K562 (cell line): Measurements from ENCODE around the gene MACROD2. TPM values are rescaled to one million over a fixed set of nuclear protein-coding genes. Genes with fewer than 3 reads are reported as not detected.

Experiments
- ATAC-seq: fragments of 200-7000 bp; cut with Tn5 transposase; 3 replicates; pipeline ENCODE4 v1.9.1; 2020; ENCODE audit warnings: moderate library complexity
- BruUV-seq: library from RNA; stranded (reverse); fragments of 400-500 nt; replicated peaks from 2 replicates; lab custom pipeline; 2021; lab: Mats Ljungman, UMichigan
- CTCF ChIA-PET: fragments of 300-600 bp; formaldehyde crosslinking; extraction: SDS; loops from one replicate; lab custom pipeline; 2021; ENCODE audit warnings: low intra/inter-chr PET ratio; lab: Yijun Ruan, JAX
- POLR2A ChIA-PET: fragments of 300-600, 350-650 bp; sonication (Branson Sonifier 250); formaldehyde crosslinking; extraction: SDS; loops from one replicate; lab custom pipeline; 2021; ENCODE audit warnings: antibody characterized with exemption, inconsistent platforms; lab: Yijun Ruan, JAX
- DNase-seq, 4 experiments: peaks; one replicate each; pipeline versions ENCODE4 v3.0.0 to v3.0.0-alpha.2; 2011 to 2018; ENCODE audit warnings: low spot score in 3 of 4, mixed read lengths in 3 of 4; ENCODE audit errors: extremely low read depth in 1 of 4
- FAIRE-seq: peaks from 2 replicates; lab custom pipeline; 2011; peaks lifted over from hg19 to GRCh38; lab: Jason Lieb, UNC
- H2AFZ ChIP-seq: 2 replicates; pipeline ENCODE4 v1.6.0; 2011; ENCODE audit warnings: low read depth, low read length, control low read depth, inconsistent platforms
- H3K27ac ChIP-seq: fragments of 200-600 bp; 3 replicates; pipeline ENCODE4 v1.8.0; 2011; ENCODE audit warnings: low read depth, mild to moderate bottlenecking, control low read depth, inconsistent platforms, low read length, moderate library complexity, mixed read lengths; ENCODE audit errors: extremely low read depth
- H3K27me3 ChIP-seq, 2 experiments: fragments of 300-600 bp in 1 of 2; 2 replicates in 1 of 2; 3 replicates in 1 of 2; pipeline versions ENCODE4 v1.6.0 to v1.8.0; 2011; ENCODE audit warnings: inconsistent platforms in 2 of 2, low read length in 2 of 2, mild to moderate bottlenecking in 1 of 2, mixed read lengths in 1 of 2, moderate library complexity in 1 of 2; ENCODE audit not compliant: control insufficient read depth in 2 of 2, insufficient read depth in 2 of 2
- H3K36me3 ChIP-seq: fragments of 300-600 bp; 3 replicates; pipeline ENCODE4 v1.8.0; 2011; ENCODE audit warnings: mild to moderate bottlenecking, low read length, inconsistent platforms; ENCODE audit not compliant: control insufficient read depth, insufficient read depth
- H3K4me1 ChIP-seq, 2 experiments: fragments of 200-600 bp in 1 of 2; replicated peaks in 1 of 2; 2 replicates in 1 of 2; 3 replicates in 1 of 2; pipeline versions ENCODE4 v1.5.1 to v1.8.0; 2011; ENCODE audit warnings: inconsistent platforms in 2 of 2, low read length in 2 of 2, mild to moderate bottlenecking in 1 of 2, mixed read lengths in 1 of 2, moderate library complexity in 1 of 2; ENCODE audit not compliant: control insufficient read depth in 2 of 2, insufficient read depth in 2 of 2
- H3K4me2 ChIP-seq: 2 replicates; pipeline ENCODE4 v1.6.1; 2011; ENCODE audit warnings: low read length, control low read depth, inconsistent platforms, mixed read lengths; ENCODE audit not compliant: insufficient read depth
- H3K4me3 ChIP-seq: fragments of 200-600 bp; sonication (generic), shearing (Covaris generic); 2 replicates; pipeline ENCODE4 v1.5.1; 2016; ENCODE audit warnings: control low read depth, inconsistent platforms
- H3K79me2 ChIP-seq: fragments of 200-600 bp; 3 replicates; pipeline ENCODE4 v1.8.0; 2011; ENCODE audit warnings: low read length, inconsistent platforms; ENCODE audit not compliant: control insufficient read depth, insufficient read depth
- H3K9ac ChIP-seq, 2 experiments: 2 replicates each; pipeline versions ENCODE4 v1.6.0 to v1.6.1; 2011; ENCODE audit warnings: low read depth in 2 of 2, low read length in 2 of 2, control low read depth in 1 of 2, inconsistent platforms in 1 of 2, mild to moderate bottlenecking in 1 of 2, mixed read lengths in 1 of 2; ENCODE audit not compliant: insufficient read depth in 1 of 2
- H3K9me1 ChIP-seq: one replicate; pipeline ENCODE4 v1.6.0; 2011; ENCODE audit warnings: inconsistent platforms, mild to moderate bottlenecking, low read length, moderate library complexity; ENCODE audit not compliant: control insufficient read depth, insufficient read depth
- H3K9me3 ChIP-seq: replicated peaks from 2 replicates; pipeline ENCODE4 v1.5.1; 2011; ENCODE audit warnings: low read depth, low read length, inconsistent platforms; ENCODE audit not compliant: control insufficient read depth, insufficient read depth
- H4K20me1 ChIP-seq: replicated peaks from 2 replicates; pipeline ENCODE4 v1.6.1; 2011; ENCODE audit warnings: low read length, inconsistent platforms, mixed read lengths; ENCODE audit not compliant: control insufficient read depth, insufficient read depth
- BACH1 ChIP-seq: fragments of 200-800 bp; sonication (Bioruptor generic); IDR thresholded peaks from 2 replicates; pipeline ENCODE4 v1.6.1; 2016; ENCODE audit warnings: missing genetic modification characterization, missing compliant biosample characterization
- BRD4 ChIP-seq: fragments of 200-600 bp; sonication (generic); IDR thresholded peaks from 2 replicates; pipeline ENCODE4 v1.6.1; 2017; ENCODE audit warnings: inconsistent platforms
- ETV1 ChIP-seq: fragments of 450-650 bp; conservative IDR thresholded peaks from 2 replicates; pipeline ENCODE4 v1.6.1; 2016; ENCODE audit warnings: missing genetic modification characterization, control low read depth, low read depth, missing compliant biosample characterization
- HINFP ChIP-seq: fragments of 450-650 bp; conservative IDR thresholded peaks from 2 replicates; pipeline ENCODE4 v1.6.1; 2016; ENCODE audit warnings: missing genetic modification characterization, low read depth, mild to moderate bottlenecking, control low read depth, missing compliant biosample characterization
- MYBL2 ChIP-seq, 2 experiments: fragments of 450-650 bp in 1 of 2; sonication (generic) in 1 of 2; formaldehyde crosslinking in 1 of 2; IDR thresholded peaks; 2 replicates each; pipeline versions ENCODE4 v1.6.1 to v1.8.1; 2017 to 2022; ENCODE audit warnings: borderline replicate concordance in 1 of 2, inconsistent platforms in 1 of 2, low read depth in 1 of 2, mild to moderate bottlenecking in 1 of 2, missing genetic modification reagents in 1 of 2, moderate library complexity in 1 of 2
- NEUROD1 ChIP-seq: fragments of 150-350 bp; IDR thresholded peaks from 2 replicates; pipeline ENCODE4 v1.6.1; 2014; ENCODE audit warnings: borderline replicate concordance, low read length, low read depth; ENCODE audit not compliant: partially characterized antibody
- NFXL1 ChIP-seq: fragments of 450-650 bp; formaldehyde crosslinking; IDR thresholded peaks from 2 replicates; pipeline ENCODE4 v1.4.0; 2021; ENCODE audit warnings: mild to moderate bottlenecking
- NR3C1 ChIP-seq: sonication (generic); formaldehyde crosslinking; IDR thresholded peaks from 2 replicates; pipeline ENCODE4 v1.8.1; 2022; ENCODE audit warnings: missing genetic modification reagents
- RBM22 ChIP-seq: fragments of 200-400 bp; formaldehyde crosslinking; IDR thresholded peaks from 2 replicates; pipeline ENCODE4 v1.6.1; 2018; ENCODE audit warnings: low read length, low read depth; ENCODE audit not compliant: poor library complexity, severe bottlenecking
- TAF1 ChIP-seq: IDR thresholded peaks from 2 replicates; pipeline ENCODE4 v1.6.1; 2011; ENCODE audit warnings: mild to moderate bottlenecking, low read length, moderate library complexity; ENCODE audit not compliant: insufficient read depth, control insufficient read depth, severe bottlenecking; ENCODE audit errors: extremely low read depth
- ZFP91 ChIP-seq: sonication (generic); formaldehyde crosslinking; IDR thresholded peaks from 2 replicates; pipeline ENCODE4 v1.8.0; 2022; ENCODE audit warnings: mild to moderate bottlenecking, missing genetic modification reagents
- ZNF133 ChIP-seq: fragments of 250-450 bp; sonication (Bioruptor Pico); IDR thresholded peaks from 2 replicates; pipeline ENCODE4 v1.4.0; 2020; ENCODE audit warnings: mild to moderate bottlenecking
- WGBS: fragments of 100-300 bp; shearing (Covaris generic); methylation state at CpG from one replicate; pipeline ENCODE4 v1.1.6; 2016; ENCODE audit warnings: low coverage, mixed read lengths; ENCODE audit not compliant: insufficient coverage; ENCODE audit errors: missing lambda C conversion rate; 5-methylcytosine and 5-hydroxymethylcytosine counted together
- in situ Hi-C: fragments of 300-500 bp; cut with MboI; formaldehyde crosslinking; loops from 4 replicates; pipeline ENCODE4 v1.15.0; 2018; ENCODE audit warnings: inconsistent platforms, mixed read lengths
- intact Hi-C: fragments of 100-400 bp; cut with micrococcal nuclease; formaldehyde crosslinking; loops from 2 replicates; pipeline ENCODE4 v1.14.2; 2022
- polyA plus RNA-seq, 8 experiments: library from polyadenylated mRNA; depleted of rRNA in 4 of 8; stranded (reverse) in 5 of 8; unstranded in 3 of 8; fragments of >200 nt; fragmentation: Nextera tagmentation in 2 of 8; fragmentation: Illumina TruSeq in 1 of 8; extraction: Ambion mirVana in 2 of 8; extraction: Trizol in 1 of 8; gene quantifications; 2 replicates each; pipeline versions ENCODE4 v1.2.1 to v1.2.3, GENCODE V29; 2011 to 2014; ENCODE audit warnings: inconsistent platforms in 1 of 8, missing spikeins in 1 of 8
- total RNA-seq, 7 experiments: library from RNA; depleted of rRNA in 6 of 7; stranded (reverse); fragments of >200 nt in 6 of 7; fragmentation: Illumina TruSeq in 2 of 7; extraction: Trizol in 2 of 7; gene quantifications; 2 replicates each; pipeline versions ENCODE4 v1.2.1 to v1.2.3, GENCODE V29; 2011 to 2021; ENCODE audit warnings: low replicate concordance in 1 of 7
- TF ChIP-seq, protein P1 (sequence below): fragments of 250-450 bp; sonication (Bioruptor Pico); IDR thresholded peaks from 2 replicates; pipeline ENCODE4 v1.4.0; 2020; ENCODE audit warnings: borderline replicate concordance
- TF ChIP-seq, protein P2 (sequence below): fragments of 250-450 bp; sonication (Bioruptor Pico); IDR thresholded peaks from 2 replicates; pipeline ENCODE4 v1.4.0; 2020; ENCODE audit warnings: mild to moderate bottlenecking, moderate library complexity

MACROD2 gene
- total and polyA plus RNA-seq, 9 of the 15 experiments (the other 6 are each of a cell fraction or from before 2014, with no cell fraction given) = not detected

DNA sequence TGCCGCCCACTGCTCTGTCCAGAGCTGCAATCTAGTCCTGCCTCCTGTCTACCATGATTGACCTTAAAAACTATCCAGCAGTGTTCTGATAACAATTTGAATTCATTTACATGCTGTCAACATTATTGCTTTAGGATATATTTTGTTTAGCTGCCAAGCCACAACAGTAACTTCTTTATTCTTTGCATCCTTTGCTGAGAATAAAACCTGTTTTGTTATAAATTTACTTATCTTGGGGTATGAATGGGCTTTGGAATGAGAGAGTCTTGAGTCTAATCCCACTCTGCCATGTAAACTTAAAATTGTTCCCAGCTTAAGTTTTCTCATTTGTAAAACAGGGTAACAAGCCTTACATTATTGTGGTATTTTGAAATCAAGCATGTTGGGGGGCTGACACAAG is 225.7 kb downstream of the MACROD2 start:
- ATAC-seq (no peak), FAIRE-seq (no peak), DNase-seq (no peak)
- ChIA-PET POLR2A (no interaction called here), CTCF (no interaction called here)
- BruUV-seq = no TSS peak
- Histone ChIP-seq H3K27me3 (no peaks in the 10 kb centered on the region), H3K36me3 (no peaks in the 10 kb centered on the region), H3K79me2 (no peaks in the 10 kb centered on the region), H2AFZ (no peak overlapping the region), H3K4me3 (no peak overlapping the region), H3K9ac (no peak overlapping the region), H3K9me3 (no peaks in the 10 kb centered on the region)
- intact Hi-C loops = no loop called here
- in situ Hi-C loops = no loop called here
- TF ChIP-seq ETV1 (tag) = no peak
- no peak for TF ChIP-seq NR3C1 (CRISPR knock-in tag)
- TF ChIP-seq NFXL1 (CRISPR knock-in tag) = no peak
- TF ChIP-seq, protein P1, sequence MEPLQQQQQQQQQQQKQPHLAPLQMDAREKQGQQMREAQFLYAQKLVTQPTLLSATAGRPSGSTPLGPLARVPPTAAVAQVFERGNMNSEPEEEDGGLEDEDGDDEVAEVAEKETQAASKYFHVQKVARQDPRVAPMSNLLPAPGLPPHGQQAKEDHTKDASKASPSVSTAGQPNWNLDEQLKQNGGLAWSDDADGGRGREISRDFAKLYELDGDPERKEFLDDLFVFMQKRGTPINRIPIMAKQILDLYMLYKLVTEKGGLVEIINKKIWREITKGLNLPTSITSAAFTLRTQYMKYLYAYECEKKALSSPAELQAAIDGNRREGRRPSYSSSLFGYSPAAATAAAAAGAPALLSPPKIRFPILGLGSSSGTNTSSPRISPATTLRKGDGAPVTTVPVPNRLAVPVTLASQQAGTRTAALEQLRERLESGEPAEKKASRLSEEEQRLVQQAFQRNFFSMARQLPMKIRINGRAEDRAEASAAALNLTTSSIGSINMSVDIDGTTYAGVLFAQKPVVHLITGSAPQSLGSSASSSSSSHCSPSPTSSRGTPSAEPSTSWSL (CRISPR knock-in tag) = no peak
- no peak for TF ChIP-seq BACH1
- TF ChIP-seq BRD4 = no peak
- TF ChIP-seq, protein P2, sequence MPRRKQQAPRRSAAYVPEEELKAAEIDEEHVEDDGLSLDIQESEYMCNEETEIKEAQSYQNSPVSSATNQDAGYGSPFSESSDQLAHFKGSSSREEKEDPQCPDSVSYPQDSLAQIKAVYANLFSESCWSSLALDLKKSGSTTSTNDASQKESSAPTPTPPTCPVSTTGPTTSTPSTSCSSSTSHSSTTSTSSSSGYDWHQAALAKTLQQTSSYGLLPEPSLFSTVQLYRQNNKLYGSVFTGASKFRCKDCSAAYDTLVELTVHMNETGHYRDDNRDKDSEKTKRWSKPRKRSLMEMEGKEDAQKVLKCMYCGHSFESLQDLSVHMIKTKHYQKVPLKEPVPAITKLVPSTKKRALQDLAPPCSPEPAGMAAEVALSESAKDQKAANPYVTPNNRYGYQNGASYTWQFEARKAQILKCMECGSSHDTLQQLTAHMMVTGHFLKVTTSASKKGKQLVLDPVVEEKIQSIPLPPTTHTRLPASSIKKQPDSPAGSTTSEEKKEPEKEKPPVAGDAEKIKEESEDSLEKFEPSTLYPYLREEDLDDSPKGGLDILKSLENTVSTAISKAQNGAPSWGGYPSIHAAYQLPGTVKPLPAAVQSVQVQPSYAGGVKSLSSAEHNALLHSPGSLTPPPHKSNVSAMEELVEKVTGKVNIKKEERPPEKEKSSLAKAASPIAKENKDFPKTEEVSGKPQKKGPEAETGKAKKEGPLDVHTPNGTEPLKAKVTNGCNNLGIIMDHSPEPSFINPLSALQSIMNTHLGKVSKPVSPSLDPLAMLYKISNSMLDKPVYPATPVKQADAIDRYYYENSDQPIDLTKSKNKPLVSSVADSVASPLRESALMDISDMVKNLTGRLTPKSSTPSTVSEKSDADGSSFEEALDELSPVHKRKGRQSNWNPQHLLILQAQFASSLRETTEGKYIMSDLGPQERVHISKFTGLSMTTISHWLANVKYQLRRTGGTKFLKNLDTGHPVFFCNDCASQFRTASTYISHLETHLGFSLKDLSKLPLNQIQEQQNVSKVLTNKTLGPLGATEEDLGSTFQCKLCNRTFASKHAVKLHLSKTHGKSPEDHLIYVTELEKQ (CRISPR knock-in tag) = no peak
- no peak for TF ChIP-seq ZFP91 (CRISPR knock-in tag)
- TF ChIP-seq ZNF133 (CRISPR knock-in tag) = no peak
- TF ChIP-seq NEUROD1 = no peak
- no peak for TF ChIP-seq TAF1
- TF ChIP-seq HINFP = no peak
- no peak for TF ChIP-seq RBM22
- no peak for TF ChIP-seq MYBL2 (IDR thresholded peaks at IDR 0.05; ENCODE audit: low read depth)
- no peak for TF ChIP-seq MYBL2 (CRISPR knock-in tag; IDR thresholded peaks at IDR 0.05; ENCODE audit: borderline replicate concordance)
- TF ChIP-seq, all 486 proteins: peak for 0
- Histone ChIP-seq H3K4me2 (no peak overlapping the region), H3K9me1 (no peaks in the 10 kb centered on the region), H3K4me1 (no peaks in the 10 kb centered on the region), H3K27ac (no peak overlapping the region), H4K20me1 (no peaks in the 10 kb centered on the region)
- WGBS = 0% methylated on average over 1 of the region's 1 CpG
